Body of pancreas (tissue), 4 donors: ENCODE data around the gene PSMG4. TPM values are rescaled to one million over a fixed set of nuclear protein-coding genes. Genes with fewer than 3 reads are reported as not detected.

Source experiments
- ATAC-seq: fragments of 150-250 bp; one replicate; pipeline ENCODE4 v1.9.1; 2016
- DNase-seq, 4 donors: peaks; one replicate each; pipeline ENCODE4 v3.0.0-alpha.2; 2019
- H3K27ac ChIP-seq, 4 donors: fragments of 200-600 bp; sonication (generic); 1 replicate in 3 of 4; 2 replicates in 1 of 4; pipeline versions ENCODE4 v1.5.1 to v1.6.1; 2016 to 2019; ENCODE audit warnings: mild to moderate bottlenecking in 1 of 4, mixed read lengths in 1 of 4, moderate library complexity in 1 of 4
- H3K27me3 ChIP-seq, 2 donors: fragments of 200-600 bp; sonication (generic); one replicate each; pipeline ENCODE4 v1.6.0; 2016; ENCODE audit warnings: mild to moderate bottlenecking in 1 of 2
- H3K36me3 ChIP-seq, 2 donors: fragments of 200-600 bp; sonication (generic); replicated peaks in 1 of 2; 2 replicates each; pipeline ENCODE4 v1.5.1; 2016; ENCODE audit warnings: low read depth in 2 of 2; ENCODE audit not compliant: insufficient read depth in 1 of 2
- H3K4me1 ChIP-seq: fragments of 200-600 bp; sonication (generic); one replicate; pipeline ENCODE4 v1.6.0; 2016
- H3K4me3 ChIP-seq, 2 donors: fragments of 200-600 bp; sonication (generic); 1 replicate in 1 of 2; 2 replicates in 1 of 2; pipeline ENCODE4 v1.5.1; 2016 to 2019
- H3K9me3 ChIP-seq, 3 donors: fragments of 200-600 bp; sonication (generic); 1 replicate in 2 of 3; 2 replicates in 1 of 3; pipeline ENCODE4 v1.5.1; 2016
- CTCF ChIP-seq, 7 experiments: fragments of 450-650 bp in 4 of 7; fragments of 200-600 bp in 3 of 7; sonication (generic) in 3 of 7; IDR thresholded peaks; one replicate each; pipeline ENCODE4 v1.5.1; 2016 to 2019; ENCODE audit warnings: antibody characterized with exemption in 7 of 7
- POLR2A ChIP-seq, 3 donors: fragments of 450-650 bp; IDR thresholded peaks; one replicate each; pipeline ENCODE4 v1.6.1; 2016; ENCODE audit warnings: antibody characterized with exemption in 3 of 3, mild to moderate bottlenecking in 2 of 3
- WGBS, 2 donors: methylation state at CpG; one replicate each; pipeline ENCODE4 v1.1.5; 2017; 5-methylcytosine and 5-hydroxymethylcytosine counted together
- intact Hi-C: fragments of 100-400 bp; cut with DNase I; formaldehyde crosslinking; loops from one replicate; pipeline ENCODE4 v1.15.1; 2023
- total RNA-seq, 2 donors: library from RNA; depleted of rRNA; stranded (reverse); fragments of >200 nt; gene quantifications; one replicate each; pipeline ENCODE4 v1.1.0, GENCODE V29; 2016

The PSMG4 gene
- total RNA-seq, 2 donors from 2014 or later: 10.9 to 11.2 TPM

- no peak for DNase-seq
Observed at GRCh38 chr6:3250231-3250675, 8.5 kb upstream of the PSMG4 start.

GRCh38 chr6:3251462-3252314 lies 7.1 kb upstream of the PSMG4 start:
- Histone ChIP-seq H3K4me3 (no peak overlapping the region), H3K36me3 (no peaks in the 10 kb centered on the region), H3K27ac (no peak overlapping the region), H3K4me1 (peaks cover 11% of the 10 kb centered on the region), H3K9me3 (no peaks in the 10 kb centered on the region), H3K27me3 (no peaks in the 10 kb centered on the region)
- WGBS, 2 donors: 30 to 31% methylated on average over 20 of the region's 20 CpGs
- TF ChIP-seq CTCF (IDR thresholded peaks at IDR 0.05): peak; percentile 94 to 98 (median 97)
- no peak for TF ChIP-seq POLR2A (IDR thresholded peaks at IDR 0.05)
- peak; percentile 93 for ATAC-seq
- intact Hi-C loops: loop anchor here (5.0 to 10.0 kb wide), 2 partner anchors 87 to 129 kb away; no protein-coding TSS in a partner anchor
- DNase-seq: peak; percentile 83 to 88 (median 86)

More at GRCh38 chr6:3250231-3250675, 8.5 kb upstream of the PSMG4 start:
- TF ChIP-seq POLR2A (IDR thresholded peaks at IDR 0.05) (no peak), CTCF (IDR thresholded peaks at IDR 0.05) (no peak)
- Histone ChIP-seq H3K36me3 (no peaks in the 10 kb centered on the region), H3K4me3 (no peak overlapping the region), H3K4me1 (peaks cover 11% of the 10 kb centered on the region), H3K27me3 (no peaks in the 10 kb centered on the region), H3K9me3 (no peaks in the 10 kb centered on the region), H3K27ac (no peak overlapping the region)
- 87 to 90% methylated on average over 9 of the region's 9 CpGs for WGBS, 2 donors
- intact Hi-C loops: loop anchor here (5.0 to 10.0 kb wide), 2 partner anchors 85 to 128 kb away; no protein-coding TSS in a partner anchor
- no peak for ATAC-seq

- H3K4me1 ChIP-seq: peaks cover 11% of the 10 kb centered on the region
- TF ChIP-seq POLR2A (IDR thresholded peaks at IDR 0.05): no peak
- TF ChIP-seq CTCF (IDR thresholded peaks at IDR 0.05): no peak
- no peaks in the 10 kb centered on the region for H3K36me3 ChIP-seq
- intact Hi-C loops: loop anchor here (5.0 to 10.0 kb wide), 2 partner anchors 88 to 130 kb away; no protein-coding TSS in a partner anchor
- WGBS, 2 donors: 86 to 87% methylated on average over 10 of the region's 10 CpGs
- DNase-seq (no peak), ATAC-seq (no peak)
- H3K4me3 ChIP-seq: no peak overlapping the region
- H3K27me3 ChIP-seq: no peaks in the 10 kb centered on the region
- no peaks in the 10 kb centered on the region for H3K9me3 ChIP-seq
- no peak overlapping the region for H3K27ac ChIP-seq
Observed at GRCh38 chr6:3252369-3252768, 6.4 kb upstream of the PSMG4 start.

GRCh38 chr6:3252861-3253596 lies 5.7 kb upstream of the PSMG4 start:
- intact Hi-C loops: loop anchor here (5.0 to 10.0 kb wide), 2 partner anchors 88 to 131 kb away; no protein-coding TSS in a partner anchor
- no peaks in the 10 kb centered on the region for H3K27me3 ChIP-seq
- 89 to 94% methylated on average over 21 to 22 of the region's 22 CpGs for WGBS, 2 donors
- no peak for DNase-seq
- ATAC-seq: no peak
- no peak for TF ChIP-seq CTCF (IDR thresholded peaks at IDR 0.05)
- TF ChIP-seq POLR2A (IDR thresholded peaks at IDR 0.05): no peak
- H3K4me3 ChIP-seq: no peak overlapping the region
- H3K4me1 ChIP-seq: peaks cover 11% of the 10 kb centered on the region
- H3K27ac ChIP-seq: no peak overlapping the region
- H3K9me3 ChIP-seq: no peaks in the 10 kb centered on the region
- H3K36me3 ChIP-seq: no peaks in the 10 kb centered on the region
